Activated T-cell treated with anti-CD3 and anti-CD28 coated beads for 4 hours (primary cell): ENCODE results near the gene EIPR1.

Source experiments
- DNase-seq: peaks from one replicate; pipeline ENCODE4 v3.0.0-alpha.2; 2020

Gene EIPR1

GRCh38 chr2:3355951-3356569 lies 21.6 kb downstream of the EIPR1 start:
- no peak for DNase-seq

GRCh38 chr2:3354986-3355385 lies 22.6 kb downstream of the EIPR1 start:
- no peak for DNase-seq

GRCh38 chr2:3349211-3349693 lies 28.4 kb downstream of the EIPR1 start:
- no peak for DNase-seq

- no peak for DNase-seq
Measured at GRCh38 chr2:3348767-3349166, 28.9 kb downstream of the EIPR1 start.

- DNase-seq = no peak
Measured at GRCh38 chr2:3345621-3346020, 32.0 kb downstream of the EIPR1 start.

- DNase-seq = no peak
Measured at GRCh38 chr2:3344897-3345296, 32.7 kb downstream of the EIPR1 start.

GRCh38 chr2:3343012-3343411 lies 34.6 kb downstream of the EIPR1 start:
- DNase-seq = no peak

GRCh38 chr2:3342324-3342723 lies 35.3 kb downstream of the EIPR1 start:
- DNase-seq = no peak

GRCh38 chr2:3341336-3341735 lies 36.3 kb downstream of the EIPR1 start:
- DNase-seq = no peak

GRCh38 chr2:3340144-3340543 lies 37.5 kb downstream of the EIPR1 start:
- no peak for DNase-seq

GRCh38 chr2:3338340-3338739 lies 39.3 kb downstream of the EIPR1 start:
- no peak for DNase-seq

GRCh38 chr2:3336844-3337243 lies 40.8 kb downstream of the EIPR1 start:
- no peak for DNase-seq

GRCh38 chr2:3334392-3335345 lies 42.9 kb downstream of the EIPR1 start:
- DNase-seq = no peak

- no peak for DNase-seq
Measured at GRCh38 chr2:3332133-3332532, 45.5 kb downstream of the EIPR1 start.

- no peak for DNase-seq
Measured at GRCh38 chr2:3329491-3329890, 48.1 kb downstream of the EIPR1 start.

- DNase-seq = no peak
Measured at GRCh38 chr2:3326871-3327270, 50.7 kb downstream of the EIPR1 start.

- no peak for DNase-seq
Measured at GRCh38 chr2:3326182-3326537, 51.5 kb downstream of the EIPR1 start.

- no peak for DNase-seq
Measured at GRCh38 chr2:3325458-3326181, 52.0 kb downstream of the EIPR1 start.

- DNase-seq = no peak
Measured at GRCh38 chr2:3324404-3325281, 53.0 kb downstream of the EIPR1 start.

- DNase-seq = no peak
Measured at GRCh38 chr2:3324036-3324386, 53.6 kb downstream of the EIPR1 start.

GRCh38 chr2:3323360-3324035 lies 54.1 kb downstream of the EIPR1 start:
- no peak for DNase-seq
